Measurements from ENCODE around the gene CTU1. TPM values are rescaled to one million over a fixed set of nuclear protein-coding genes. Genes with fewer than 3 reads are reported as not detected.

The CTU1 gene
- total RNA-seq, 1 donor from 2014 or later: 9.3 TPM

DNA sequence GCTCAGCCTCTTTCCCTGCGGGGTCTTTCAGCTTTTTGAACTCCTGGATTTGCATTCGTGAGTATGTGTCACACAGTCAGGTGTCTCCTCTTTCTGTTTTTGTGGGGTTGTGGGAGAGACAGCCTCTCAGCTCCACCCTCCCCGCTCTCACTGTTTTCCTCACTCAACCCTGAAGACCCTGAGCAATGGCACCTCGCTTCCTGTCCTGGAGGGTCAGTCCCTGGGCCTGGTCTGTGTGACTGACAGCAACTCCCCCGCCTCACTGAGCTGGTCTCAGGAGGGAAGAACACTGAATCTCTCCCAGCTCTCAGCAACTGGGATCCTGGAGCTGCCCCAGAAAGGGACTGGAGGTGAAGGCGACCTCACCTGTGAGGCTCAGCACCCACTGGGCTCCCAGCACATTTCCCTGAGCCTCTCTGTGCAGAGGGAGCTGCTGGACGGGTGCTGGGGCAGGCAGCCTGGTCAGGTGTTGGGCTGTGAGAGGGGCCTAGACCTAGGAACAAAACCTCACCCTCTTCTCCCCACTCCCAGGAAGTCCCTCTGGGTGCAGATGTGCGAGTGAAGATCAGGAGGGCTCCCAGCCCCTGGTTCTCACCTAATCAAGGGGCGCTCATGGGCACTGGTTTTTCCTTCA is 29.7 kb upstream of the CTU1 start:
- DNase-seq (ENCODE audit: extremely low spot score, unreplicated experiment): no peak
- peaks cover 45% of the 10 kb centered on the region for H3K27me3 Mint-ChIP-seq
- no peaks in the 10 kb centered on the region for H3K36me3 Mint-ChIP-seq
- H3K9me3 Mint-ChIP-seq: peaks cover 10% of the 10 kb centered on the region
- no peak overlapping the region for H3K4me3 Mint-ChIP-seq
- H3K27ac Mint-ChIP-seq: no peak overlapping the region
- TF ChIP-seq, protein P1, sequence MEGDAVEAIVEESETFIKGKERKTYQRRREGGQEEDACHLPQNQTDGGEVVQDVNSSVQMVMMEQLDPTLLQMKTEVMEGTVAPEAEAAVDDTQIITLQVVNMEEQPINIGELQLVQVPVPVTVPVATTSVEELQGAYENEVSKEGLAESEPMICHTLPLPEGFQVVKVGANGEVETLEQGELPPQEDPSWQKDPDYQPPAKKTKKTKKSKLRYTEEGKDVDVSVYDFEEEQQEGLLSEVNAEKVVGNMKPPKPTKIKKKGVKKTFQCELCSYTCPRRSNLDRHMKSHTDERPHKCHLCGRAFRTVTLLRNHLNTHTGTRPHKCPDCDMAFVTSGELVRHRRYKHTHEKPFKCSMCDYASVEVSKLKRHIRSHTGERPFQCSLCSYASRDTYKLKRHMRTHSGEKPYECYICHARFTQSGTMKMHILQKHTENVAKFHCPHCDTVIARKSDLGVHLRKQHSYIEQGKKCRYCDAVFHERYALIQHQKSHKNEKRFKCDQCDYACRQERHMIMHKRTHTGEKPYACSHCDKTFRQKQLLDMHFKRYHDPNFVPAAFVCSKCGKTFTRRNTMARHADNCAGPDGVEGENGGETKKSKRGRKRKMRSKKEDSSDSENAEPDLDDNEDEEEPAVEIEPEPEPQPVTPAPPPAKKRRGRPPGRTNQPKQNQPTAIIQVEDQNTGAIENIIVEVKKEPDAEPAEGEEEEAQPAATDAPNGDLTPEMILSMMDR (conservative IDR thresholded peaks at IDR 0.05): no peak
- no peaks in the 10 kb centered on the region for H3K4me1 Mint-ChIP-seq (ENCODE audit: unreplicated experiment)

DNA sequence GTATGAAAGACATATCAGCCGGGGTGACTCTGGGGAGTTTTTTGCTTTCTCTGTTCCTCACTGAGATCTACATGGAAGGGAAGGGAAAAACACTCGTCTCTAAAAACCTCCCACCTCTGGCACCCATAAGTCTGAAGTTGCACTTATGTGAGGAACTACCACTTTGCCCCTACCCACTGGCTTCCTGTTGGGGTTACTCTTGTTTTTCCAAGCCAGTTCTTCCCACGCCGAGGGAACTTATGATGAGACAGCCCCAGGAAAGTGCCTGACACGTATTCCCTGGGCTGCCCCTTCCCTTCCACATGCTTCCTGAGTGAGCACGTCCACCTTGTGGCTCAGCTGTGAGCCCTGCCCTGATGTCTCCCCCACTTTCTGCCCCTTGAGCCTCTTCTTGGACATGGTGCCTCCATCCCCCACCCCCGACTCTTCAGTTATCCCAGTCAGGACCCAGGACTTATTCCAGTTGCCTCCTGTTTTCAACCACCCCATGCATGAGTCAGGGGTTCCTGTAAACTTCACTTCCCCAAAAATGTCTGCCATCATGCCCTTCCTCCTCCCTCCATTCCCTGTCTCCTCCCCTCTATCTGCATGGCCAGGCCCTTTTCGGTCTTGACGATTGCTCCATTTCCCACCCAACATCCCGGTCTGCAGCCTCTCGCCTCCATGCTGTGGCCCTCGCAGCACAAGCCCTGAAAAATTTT is 28.8 kb upstream of the CTU1 start:
- no peaks in the 10 kb centered on the region for H3K36me3 Mint-ChIP-seq
- peaks cover 10% of the 10 kb centered on the region for H3K9me3 Mint-ChIP-seq
- no peaks in the 10 kb centered on the region for H3K4me1 Mint-ChIP-seq (ENCODE audit: unreplicated experiment)
- H3K27ac Mint-ChIP-seq: no peak overlapping the region
- peaks cover 45% of the 10 kb centered on the region for H3K27me3 Mint-ChIP-seq
- no peak overlapping the region for H3K4me3 Mint-ChIP-seq
- no peak for DNase-seq (ENCODE audit: extremely low spot score, unreplicated experiment)
- TF ChIP-seq, protein P1 (conservative IDR thresholded peaks at IDR 0.05): no peak

DNA sequence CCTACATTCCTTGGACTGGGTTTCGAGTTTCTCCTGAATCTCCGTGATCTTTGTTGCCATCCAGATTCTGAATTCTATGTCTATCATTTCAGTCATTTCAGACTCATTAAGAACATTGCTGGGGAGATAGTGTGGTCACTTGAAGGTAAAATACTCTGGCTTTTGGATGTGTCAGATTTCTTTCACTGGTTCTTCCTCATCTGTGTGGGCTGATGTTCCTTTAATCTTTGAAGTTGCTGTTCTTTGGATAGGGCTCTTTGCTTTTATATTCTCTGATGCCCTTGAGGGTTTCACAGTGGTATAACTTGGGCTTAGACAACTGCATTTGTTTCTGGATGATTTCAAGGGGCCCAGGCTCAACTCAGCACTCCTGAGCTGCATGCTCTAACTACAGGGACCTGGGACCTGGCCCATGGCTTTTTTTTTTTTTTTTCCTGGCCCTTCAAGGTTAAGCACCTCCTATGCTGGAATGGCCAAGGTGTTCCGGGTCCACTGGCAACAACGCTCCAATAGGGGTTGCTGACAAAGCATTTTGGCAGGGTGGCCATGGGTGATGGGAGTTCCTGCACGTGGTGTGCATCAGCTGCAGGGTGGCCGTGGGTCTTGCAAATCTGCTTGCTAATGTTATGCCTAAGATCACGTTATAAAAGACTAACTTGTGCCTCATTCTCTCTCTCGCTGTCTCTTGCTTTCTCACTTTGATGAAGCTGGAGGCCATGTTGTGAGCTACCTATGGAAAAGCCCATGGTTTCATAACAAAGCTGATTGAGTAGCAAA is 28.0 kb upstream of the CTU1 start:
- Mint-ChIP-seq H3K36me3 (no peaks in the 10 kb centered on the region), H3K27ac (no peak overlapping the region), H3K27me3 (peaks cover 38% of the 10 kb centered on the region)

DNA sequence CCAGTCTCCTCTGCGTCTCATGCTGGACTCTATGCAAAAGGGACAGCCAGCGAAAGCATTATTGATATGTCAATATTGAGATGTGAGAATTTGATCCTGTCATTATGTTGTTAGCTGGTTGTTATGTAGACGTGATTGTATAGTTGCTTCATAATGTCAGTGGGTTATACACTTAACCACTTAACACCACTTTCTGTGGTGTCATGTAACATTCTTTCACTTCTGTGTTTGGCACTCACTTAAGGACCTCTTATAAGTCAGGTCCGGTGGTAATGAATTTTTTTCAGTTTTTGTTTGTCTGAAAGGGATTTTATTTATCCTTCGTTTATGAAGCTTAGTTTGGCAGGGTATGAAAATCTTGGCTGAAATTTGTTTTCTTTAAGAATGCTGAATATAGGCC is 26.8 kb upstream of the CTU1 start:
- peaks cover 10% of the 10 kb centered on the region for H3K9me3 Mint-ChIP-seq
- H3K4me3 Mint-ChIP-seq: no peak overlapping the region
- H3K36me3 Mint-ChIP-seq: no peaks in the 10 kb centered on the region
- H3K27me3 Mint-ChIP-seq: peaks cover 35% of the 10 kb centered on the region
- no peaks in the 10 kb centered on the region for H3K4me1 Mint-ChIP-seq (ENCODE audit: unreplicated experiment)
- no peak overlapping the region for H3K27ac Mint-ChIP-seq
- DNase-seq (ENCODE audit: extremely low spot score, unreplicated experiment): no peak
- TF ChIP-seq, protein P1 (conservative IDR thresholded peaks at IDR 0.05): no peak

More for the DNA sequence above, 28.0 kb upstream of the CTU1 start:
- Mint-ChIP-seq H3K9me3 (peaks cover 10% of the 10 kb centered on the region), H3K4me1 (ENCODE audit: unreplicated experiment) (no peaks in the 10 kb centered on the region), H3K4me3 (no peak overlapping the region)
- no peak for DNase-seq (ENCODE audit: extremely low spot score, unreplicated experiment)
- TF ChIP-seq, protein P1 (conservative IDR thresholded peaks at IDR 0.05): no peak

DNA sequence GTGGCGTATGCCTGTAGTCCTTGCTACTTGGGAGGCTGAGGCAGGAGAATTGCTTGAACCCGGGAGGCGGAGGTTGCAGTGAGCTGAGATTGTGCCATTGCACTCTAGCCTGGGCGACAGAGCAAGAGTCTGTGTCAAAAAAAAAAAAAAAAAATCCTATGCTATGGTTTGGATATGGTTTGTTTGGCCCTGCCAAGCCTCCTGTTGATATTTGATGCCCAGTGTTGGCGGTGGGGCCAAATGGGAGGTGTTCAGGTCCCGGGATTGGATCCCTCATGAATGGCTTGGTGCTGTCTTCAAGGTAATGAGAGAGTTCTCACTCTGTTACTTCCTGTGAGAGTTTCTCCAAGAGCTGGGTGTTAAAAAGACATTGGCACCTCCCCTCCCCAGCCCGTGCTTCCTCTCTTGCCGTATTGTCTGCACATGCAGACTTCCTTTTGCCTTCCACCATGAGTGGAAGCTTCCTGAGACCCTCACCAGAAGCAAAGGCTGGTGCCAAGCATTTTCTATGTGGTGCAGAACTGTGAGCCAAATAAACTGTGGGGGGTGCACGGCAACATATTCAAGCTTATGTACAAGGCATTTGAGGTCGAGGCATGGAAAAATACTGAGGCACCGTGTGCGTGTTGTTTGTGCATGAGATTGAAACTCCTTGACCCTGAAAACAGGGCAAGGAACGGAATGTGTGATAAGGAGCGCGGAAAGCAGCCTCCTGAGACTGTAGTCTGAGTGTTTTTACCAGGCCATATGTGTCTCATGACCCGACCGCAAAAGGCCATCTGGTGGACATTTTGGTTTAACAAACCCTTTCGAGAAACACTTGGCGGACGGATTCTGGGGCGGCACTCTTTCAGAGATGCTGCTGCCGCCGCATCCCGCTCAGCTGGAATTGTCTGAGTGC is 23.8 kb upstream of the CTU1 start:
- peaks cover 23% of the 10 kb centered on the region for H3K27me3 Mint-ChIP-seq
- no peak for DNase-seq (ENCODE audit: extremely low spot score, unreplicated experiment)
- TF ChIP-seq, protein P1 (conservative IDR thresholded peaks at IDR 0.05): peak; percentile 14
- no peak overlapping the region for H3K4me3 Mint-ChIP-seq
- peaks cover 4% of the 10 kb centered on the region for H3K4me1 Mint-ChIP-seq (ENCODE audit: unreplicated experiment)
- H3K36me3 Mint-ChIP-seq: no peaks in the 10 kb centered on the region
- H3K27ac Mint-ChIP-seq: no peak overlapping the region
- peaks cover 10% of the 10 kb centered on the region for H3K9me3 Mint-ChIP-seq

All from type B pancreatic cell (in vitro differentiated cells).